GM12878 (cell line): ENCODE results near the gene TNFRSF8. TPM values are rescaled to one million over a fixed set of nuclear protein-coding genes. Genes with fewer than 3 reads are reported as not detected.

Experiments used
- CBFB ChIP-seq: IDR thresholded peaks from 2 replicates; pipeline ENCODE4 v1.6.1; 2016; ENCODE audit warnings: antibody characterized with exemption, low read depth
- CHD1 ChIP-seq: IDR thresholded peaks from 2 replicates; pipeline ENCODE4 v1.6.1; 2012; ENCODE audit warnings: low read depth, low read length, improper control_type of control experiment
- CHD4 ChIP-seq: fragments of 200-600 bp; sonication (generic); IDR thresholded peaks from 2 replicates; pipeline ENCODE4 v1.6.1; 2016; ENCODE audit warnings: mild to moderate bottlenecking
- DPF2 ChIP-seq: fragments of 450-650 bp; IDR thresholded peaks from 2 replicates; pipeline ENCODE4 v1.6.1; 2017; ENCODE audit warnings: mild to moderate bottlenecking
- EGR1 ChIP-seq, 2 experiments: IDR thresholded peaks; 1 replicate in 1 of 2; 2 replicates in 1 of 2; pipeline ENCODE4 v1.6.1; 2011 to 2012; ENCODE audit warnings: low read depth in 2 of 2, low read length in 2 of 2, borderline replicate concordance in 1 of 2, mild to moderate bottlenecking in 1 of 2, moderate library complexity in 1 of 2
- HCFC1 ChIP-seq: fragments of 150-350 bp; IDR thresholded peaks from 2 replicates; pipeline ENCODE4 v1.6.1; 2014; ENCODE audit warnings: low read length
- HDGF ChIP-seq: fragments of 450-650 bp; IDR thresholded peaks from 2 replicates; pipeline ENCODE4 v1.6.1; 2016; ENCODE audit warnings: antibody characterized with exemption
- JUNB ChIP-seq: IDR thresholded peaks from 2 replicates; pipeline ENCODE4 v1.6.1; 2016; ENCODE audit warnings: antibody characterized with exemption, mild to moderate bottlenecking
- LARP7 ChIP-seq: fragments of 450-650 bp; IDR thresholded peaks from 2 replicates; pipeline ENCODE4 v1.6.1; 2017; ENCODE audit warnings: mild to moderate bottlenecking
- NR2C2 ChIP-seq: IDR thresholded peaks from 2 replicates; pipeline ENCODE4 v1.6.1; 2011; ENCODE audit warnings: borderline replicate concordance, low read depth; ENCODE audit not compliant: control insufficient read depth, insufficient read length
- POLR2A ChIP-seq: IDR thresholded peaks from 2 replicates; pipeline ENCODE4 v1.6.1; 2011; ENCODE audit warnings: low read depth, mild to moderate bottlenecking, low read length
- RELA ChIP-seq: fragments of 450-650 bp; IDR thresholded peaks from 2 replicates; pipeline ENCODE4 v1.8.0; 2014; ENCODE audit warnings: borderline replicate concordance; ENCODE audit not compliant: partially characterized antibody
- RFX5 ChIP-seq: IDR thresholded peaks from 2 replicates; pipeline ENCODE4 v1.6.1; 2011; ENCODE audit warnings: low read depth, low read length, improper control_type of control experiment
- RUNX3 ChIP-seq: IDR thresholded peaks from 2 replicates; pipeline ENCODE4 v1.6.1; 2012; ENCODE audit warnings: low read length, inconsistent platforms
- SIN3A ChIP-seq: IDR thresholded peaks from 2 replicates; pipeline ENCODE4 v1.6.1; 2012; ENCODE audit warnings: low read depth, low read length, improper control_type of control experiment
- SIX5 ChIP-seq: IDR thresholded peaks from 2 replicates; pipeline ENCODE4 v1.6.1; 2011; ENCODE audit warnings: mild to moderate bottlenecking, low read depth, low read length, moderate library complexity; ENCODE audit not compliant: severe bottlenecking
- SPI1 ChIP-seq: IDR thresholded peaks from 2 replicates; pipeline ENCODE4 v1.6.1; 2011; ENCODE audit warnings: low read depth, mild to moderate bottlenecking, low read length, moderate library complexity, borderline replicate concordance; ENCODE audit not compliant: insufficient read depth
- ZNF274 ChIP-seq: IDR thresholded peaks from one replicate; pipeline ENCODE4 v1.8.0; 2011; ENCODE audit not compliant: insufficient read length, insufficient read depth
- ZNF622 ChIP-seq: fragments of 450-650 bp; IDR thresholded peaks from 2 replicates; pipeline ENCODE4 v1.6.1; 2017; ENCODE audit warnings: mild to moderate bottlenecking, inconsistent platforms
- ZSCAN29 ChIP-seq: fragments of 450-650 bp; IDR thresholded peaks from 2 replicates; pipeline ENCODE4 v1.6.1; 2017; ENCODE audit warnings: mild to moderate bottlenecking, moderate library complexity
- ZZZ3 ChIP-seq: IDR thresholded peaks from 2 replicates; pipeline ENCODE4 v1.6.1; 2011; ENCODE audit warnings: low read depth; ENCODE audit not compliant: control insufficient read depth, insufficient read length
- polyA plus RNA-seq, 11 experiments: library from polyadenylated mRNA; depleted of rRNA in 4 of 11; unstranded in 6 of 11; stranded (reverse) in 5 of 11; fragments of >200 nt; fragmentation: Nextera tagmentation in 4 of 11; fragmentation: Illumina TruSeq in 1 of 11; extraction: Ambion mirVana in 4 of 11; extraction: Trizol in 1 of 11; gene quantifications; 1 replicate in 1 of 11; 2 replicates in 10 of 11; pipeline versions ENCODE4 v1.2.1 to v1.2.3, GENCODE V29; 2011 to 2016; ENCODE audit warnings: inconsistent platforms in 2 of 11, missing spikeins in 2 of 11, low read depth in 1 of 11
- total RNA-seq, 4 experiments: library from RNA; depleted of rRNA in 3 of 4; stranded (reverse); fragments of >200 nt in 3 of 4; fragmentation: Illumina TruSeq in 1 of 4; extraction: Trizol in 1 of 4; gene quantifications; 2 replicates each; pipeline versions ENCODE4 v1.2.1 to v1.2.3, GENCODE V29; 2013 to 2021
- TF ChIP-seq, protein P1 (sequence below): fragments of 150-350 bp; IDR thresholded peaks from 2 replicates; pipeline ENCODE4 v1.6.1; 2016; ENCODE audit warnings: low read depth, low read length
- TF ChIP-seq, protein P2 (sequence below): IDR thresholded peaks from 2 replicates; pipeline ENCODE4 v1.6.1; 2011; ENCODE audit warnings: low read depth, low read length, improper control_type of control experiment, borderline replicate concordance
- TF ChIP-seq, protein P3 (sequence below): fragments of 150-350 bp; IDR thresholded peaks from 2 replicates; pipeline ENCODE4 v1.6.1; 2014; ENCODE audit warnings: mild to moderate bottlenecking, low read depth, low read length
- TF ChIP-seq, protein P4 (sequence below): fragments of 450-650 bp; IDR thresholded peaks from 2 replicates; pipeline ENCODE4 v1.6.1; 2018; ENCODE audit warnings: borderline replicate concordance, mild to moderate bottlenecking; ENCODE audit not compliant: partially characterized antibody

Gene TNFRSF8
- total and polyA plus RNA-seq, 10 of the 15 experiments (the other 5 are each of a cell fraction or from before 2014, with no cell fraction given), result 9.8 to 114 (median 58.8) TPM

DNA sequence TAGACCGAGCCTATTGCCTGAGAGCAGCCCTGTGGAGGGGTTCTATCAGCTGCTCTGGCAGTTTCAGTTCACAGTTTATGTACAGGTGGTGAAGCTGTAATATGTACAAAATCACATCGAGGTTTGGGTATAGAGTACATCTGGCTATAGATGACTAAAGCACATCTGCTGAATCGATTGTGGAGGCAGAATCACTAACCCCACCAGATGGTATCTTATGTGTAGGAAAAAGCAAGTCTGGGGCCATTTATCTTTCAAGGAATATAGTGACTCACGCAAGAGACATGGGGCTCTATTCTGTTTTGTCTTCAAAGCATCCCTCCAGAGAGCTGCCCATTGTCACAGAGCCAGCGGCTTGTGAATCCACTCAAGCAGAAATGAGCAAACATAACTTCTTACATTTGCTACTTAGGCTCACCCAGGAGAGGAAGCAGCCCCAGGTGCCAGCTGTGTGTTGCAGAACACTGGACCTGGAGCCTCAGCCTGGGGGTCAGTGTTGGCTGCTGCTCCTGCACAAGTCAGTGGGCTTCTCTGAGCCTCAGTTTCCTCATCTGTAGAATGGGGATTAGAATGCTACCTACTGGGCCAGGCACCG is 22.5 kb upstream of the TNFRSF8 start (continued):
- TF ChIP-seq, protein P1, sequence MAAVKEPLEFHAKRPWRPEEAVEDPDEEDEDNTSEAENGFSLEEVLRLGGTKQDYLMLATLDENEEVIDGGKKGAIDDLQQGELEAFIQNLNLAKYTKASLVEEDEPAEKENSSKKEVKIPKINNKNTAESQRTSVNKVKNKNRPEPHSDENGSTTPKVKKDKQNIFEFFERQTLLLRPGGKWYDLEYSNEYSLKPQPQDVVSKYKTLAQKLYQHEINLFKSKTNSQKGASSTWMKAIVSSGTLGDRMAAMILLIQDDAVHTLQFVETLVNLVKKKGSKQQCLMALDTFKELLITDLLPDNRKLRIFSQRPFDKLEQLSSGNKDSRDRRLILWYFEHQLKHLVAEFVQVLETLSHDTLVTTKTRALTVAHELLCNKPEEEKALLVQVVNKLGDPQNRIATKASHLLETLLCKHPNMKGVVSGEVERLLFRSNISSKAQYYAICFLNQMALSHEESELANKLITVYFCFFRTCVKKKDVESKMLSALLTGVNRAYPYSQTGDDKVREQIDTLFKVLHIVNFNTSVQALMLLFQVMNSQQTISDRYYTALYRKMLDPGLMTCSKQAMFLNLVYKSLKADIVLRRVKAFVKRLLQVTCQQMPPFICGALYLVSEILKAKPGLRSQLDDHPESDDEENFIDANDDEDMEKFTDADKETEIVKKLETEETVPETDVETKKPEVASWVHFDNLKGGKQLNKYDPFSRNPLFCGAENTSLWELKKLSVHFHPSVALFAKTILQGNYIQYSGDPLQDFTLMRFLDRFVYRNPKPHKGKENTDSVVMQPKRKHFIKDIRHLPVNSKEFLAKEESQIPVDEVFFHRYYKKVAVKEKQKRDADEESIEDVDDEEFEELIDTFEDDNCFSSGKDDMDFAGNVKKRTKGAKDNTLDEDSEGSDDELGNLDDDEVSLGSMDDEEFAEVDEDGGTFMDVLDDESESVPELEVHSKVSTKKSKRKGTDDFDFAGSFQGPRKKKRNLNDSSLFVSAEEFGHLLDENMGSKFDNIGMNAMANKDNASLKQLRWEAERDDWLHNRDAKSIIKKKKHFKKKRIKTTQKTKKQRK, result no peak
- TF ChIP-seq NR2C2 (no peak), ZZZ3 (no peak), SIX5 (no peak), RFX5 (no peak), ZSCAN29 (no peak), LARP7 (no peak), CHD1 (no peak), ZNF622 (no peak), CHD4 (no peak), DPF2 (no peak; the same call in 1 of the 2 replicates), EGR1 (IDR thresholded peaks at IDR 0.05; ENCODE audit: borderline replicate concordance in 1 of 2, low read depth in 2 of 2, low read length in 2 of 2) (no peak), RELA (no peak), HDGF (no peak), SPI1 (peak; percentile 65; the same call in 1 of the 2 replicates), CBFB (no peak), RUNX3 (no peak), JUNB (peak; percentile 54; the same call in 1 of the 2 replicates), ZNF274 (no peak), HCFC1 (no peak), POLR2A (peak; percentile 46; the same call in 1 of the 2 replicates), SIN3A (no peak)
- TF ChIP-seq, protein P2, sequence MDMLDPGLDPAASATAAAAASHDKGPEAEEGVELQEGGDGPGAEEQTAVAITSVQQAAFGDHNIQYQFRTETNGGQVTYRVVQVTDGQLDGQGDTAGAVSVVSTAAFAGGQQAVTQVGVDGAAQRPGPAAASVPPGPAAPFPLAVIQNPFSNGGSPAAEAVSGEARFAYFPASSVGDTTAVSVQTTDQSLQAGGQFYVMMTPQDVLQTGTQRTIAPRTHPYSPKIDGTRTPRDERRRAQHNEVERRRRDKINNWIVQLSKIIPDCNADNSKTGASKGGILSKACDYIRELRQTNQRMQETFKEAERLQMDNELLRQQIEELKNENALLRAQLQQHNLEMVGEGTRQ, result no peak
- TF ChIP-seq, protein P3, sequence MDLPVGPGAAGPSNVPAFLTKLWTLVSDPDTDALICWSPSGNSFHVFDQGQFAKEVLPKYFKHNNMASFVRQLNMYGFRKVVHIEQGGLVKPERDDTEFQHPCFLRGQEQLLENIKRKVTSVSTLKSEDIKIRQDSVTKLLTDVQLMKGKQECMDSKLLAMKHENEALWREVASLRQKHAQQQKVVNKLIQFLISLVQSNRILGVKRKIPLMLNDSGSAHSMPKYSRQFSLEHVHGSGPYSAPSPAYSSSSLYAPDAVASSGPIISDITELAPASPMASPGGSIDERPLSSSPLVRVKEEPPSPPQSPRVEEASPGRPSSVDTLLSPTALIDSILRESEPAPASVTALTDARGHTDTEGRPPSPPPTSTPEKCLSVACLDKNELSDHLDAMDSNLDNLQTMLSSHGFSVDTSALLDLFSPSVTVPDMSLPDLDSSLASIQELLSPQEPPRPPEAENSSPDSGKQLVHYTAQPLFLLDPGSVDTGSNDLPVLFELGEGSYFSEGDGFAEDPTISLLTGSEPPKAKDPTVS, result no peak
- TF ChIP-seq, protein P4, sequence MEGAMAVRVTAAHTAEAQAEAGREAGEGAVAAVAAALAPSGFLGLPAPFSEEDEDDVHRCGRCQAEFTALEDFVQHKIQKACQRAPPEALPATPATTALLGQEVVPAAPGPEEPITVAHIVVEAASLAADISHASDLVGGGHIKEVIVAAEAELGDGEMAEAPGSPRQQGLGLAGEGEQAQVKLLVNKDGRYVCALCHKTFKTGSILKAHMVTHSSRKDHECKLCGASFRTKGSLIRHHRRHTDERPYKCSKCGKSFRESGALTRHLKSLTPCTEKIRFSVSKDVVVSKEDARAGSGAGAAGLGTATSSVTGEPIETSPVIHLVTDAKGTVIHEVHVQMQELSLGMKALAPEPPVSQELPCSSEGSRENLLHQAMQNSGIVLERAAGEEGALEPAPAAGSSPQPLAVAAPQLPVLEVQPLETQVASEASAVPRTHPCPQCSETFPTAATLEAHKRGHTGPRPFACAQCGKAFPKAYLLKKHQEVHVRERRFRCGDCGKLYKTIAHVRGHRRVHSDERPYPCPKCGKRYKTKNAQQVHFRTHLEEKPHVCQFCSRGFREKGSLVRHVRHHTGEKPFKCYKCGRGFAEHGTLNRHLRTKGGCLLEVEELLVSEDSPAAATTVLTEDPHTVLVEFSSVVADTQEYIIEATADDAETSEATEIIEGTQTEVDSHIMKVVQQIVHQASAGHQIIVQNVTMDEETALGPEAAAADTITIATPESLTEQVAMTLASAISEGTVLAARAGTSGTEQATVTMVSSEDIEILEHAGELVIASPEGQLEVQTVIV, result no peak
